GM12878 (cell line): ENCODE measurements around the gene CAB39. TPM values are rescaled to one million over a fixed set of nuclear protein-coding genes. Genes with fewer than 3 reads are reported as not detected.

Experiments used
- ATAC-seq: fragments of 200-7000 bp; cut with Tn5 transposase; 3 replicates; pipeline ENCODE4 v1.9.1; 2020; ENCODE audit warnings: mild to moderate bottlenecking, moderate library complexity
- BruUV-seq: library from RNA; stranded (reverse); fragments of 400-500 nt; replicated peaks from 2 replicates; lab custom pipeline; 2021; lab: Mats Ljungman, UMichigan
- CTCF ChIA-PET: fragments of 300-600 bp; sonication (Branson Sonifier 250); formaldehyde crosslinking; extraction: SDS; loops from one replicate; lab custom pipeline; 2021; ENCODE audit warnings: inconsistent platforms; lab: Yijun Ruan, JAX
- POLR2A ChIA-PET: fragments of 350-600 bp; formaldehyde crosslinking; extraction: SDS; loops from one replicate; lab custom pipeline; 2021; ENCODE audit warnings: inconsistent platforms; lab: Charles Lee
- RAD21 ChIA-PET: fragments of 300-600 bp; sonication (Branson Sonifier 250); formaldehyde crosslinking; loops from one replicate; lab custom pipeline; 2023; ENCODE audit warnings: antibody characterized with exemption; ENCODE audit not compliant: unreplicated experiment; lab: Charles Lee
- SMC1A ChIA-PET: fragments of 300-600 bp; sonication (Branson Sonifier 250); formaldehyde crosslinking; loops from one replicate; lab custom pipeline; 2023; ENCODE audit not compliant: unreplicated experiment, uncharacterized antibody; lab: Charles Lee
- DNase-seq: peaks from one replicate; pipeline ENCODE4 v3.0.0-alpha.2; 2011; ENCODE audit warnings: low read depth, low spot score
- FAIRE-seq: peaks from 3 replicates; lab custom pipeline; 2011; peaks lifted over from hg19 to GRCh38; lab: Jason Lieb, UNC
- H2AFZ ChIP-seq: 2 replicates; pipeline ENCODE4 v1.6.0; 2011; ENCODE audit warnings: low read depth, low read length, control low read depth; ENCODE audit not compliant: control insufficient read depth
- H3K27ac ChIP-seq: 2 replicates; pipeline ENCODE4 v1.5.1; 2011; ENCODE audit warnings: control low read depth; ENCODE audit not compliant: control insufficient read depth, insufficient read depth
- H3K27me3 ChIP-seq, 2 experiments: replicated peaks in 1 of 2; 2 replicates each; pipeline versions ENCODE4 v1.6.0 to v1.6.1; 2011; ENCODE audit warnings: low read length in 1 of 2; ENCODE audit not compliant: control insufficient read depth in 2 of 2, insufficient read depth in 2 of 2
- H3K36me3 ChIP-seq, 2 experiments: 2 replicates each; pipeline ENCODE4 v1.5.1; 2011; ENCODE audit warnings: low read length in 1 of 2; ENCODE audit not compliant: control insufficient read depth in 2 of 2, insufficient read depth in 2 of 2
- H3K4me1 ChIP-seq: 2 replicates; pipeline ENCODE4 v1.6.1; 2011; ENCODE audit warnings: mild to moderate bottlenecking, low read length, moderate library complexity, mixed read lengths; ENCODE audit not compliant: control insufficient read depth, insufficient read depth
- H3K4me2 ChIP-seq: 2 replicates; pipeline ENCODE4 v1.6.0; 2011; ENCODE audit warnings: control low read depth; ENCODE audit not compliant: control insufficient read depth, insufficient read depth
- H3K4me3 ChIP-seq: fragments of 200-600 bp; sonication (generic); 2 replicates; pipeline ENCODE4 v1.5.1; 2016
- H3K79me2 ChIP-seq: 2 replicates; pipeline ENCODE4 v1.6.0; 2011; ENCODE audit warnings: low read length; ENCODE audit not compliant: control insufficient read depth, insufficient read depth
- H3K9ac ChIP-seq: 2 replicates; pipeline ENCODE4 v1.8.0; 2011; ENCODE audit warnings: low read length, control low read depth, mixed read lengths; ENCODE audit not compliant: control insufficient read depth, insufficient read depth
- H3K9me3 ChIP-seq: replicated peaks from 3 replicates; pipeline ENCODE4 v1.5.1; 2011; ENCODE audit warnings: mild to moderate bottlenecking, low read length; ENCODE audit not compliant: control insufficient read depth, insufficient read depth
- H4K20me1 ChIP-seq: 2 replicates; pipeline ENCODE4 v1.6.0; 2011; ENCODE audit not compliant: control insufficient read depth, insufficient read depth
- ASH2L ChIP-seq: fragments of 300-600, 200-600 bp; sonication (generic); IDR thresholded peaks from 2 replicates; pipeline ENCODE4 v1.6.1; 2017; ENCODE audit warnings: low read depth, mild to moderate bottlenecking, borderline replicate concordance
- BHLHE40 ChIP-seq, 2 experiments: fragments of 450-650 bp in 1 of 2; IDR thresholded peaks; 2 replicates each; pipeline ENCODE4 v1.6.1; 2011 to 2017; ENCODE audit warnings: low read depth in 2 of 2, borderline replicate concordance in 1 of 2, improper control_type of control experiment in 1 of 2, low read length in 1 of 2, mild to moderate bottlenecking in 1 of 2
- CBX3 ChIP-seq: fragments of 200-600 bp; sonication (generic); IDR thresholded peaks from 2 replicates; pipeline ENCODE4 v1.6.1; 2016; ENCODE audit warnings: low read depth, borderline replicate concordance
- ELK1 ChIP-seq: IDR thresholded peaks from 2 replicates; pipeline ENCODE4 v1.6.1; 2012; ENCODE audit warnings: low read depth, low read length, improper control_type of control experiment
- EP300 ChIP-seq, 2 experiments: fragments of 150-350 bp in 1 of 2; IDR thresholded peaks; 2 replicates each; pipeline ENCODE4 v1.6.1; 2011 to 2012; ENCODE audit warnings: low read depth in 2 of 2, low read length in 2 of 2, borderline replicate concordance in 1 of 2, improper control_type of control experiment in 1 of 2, inconsistent platforms in 1 of 2; ENCODE audit not compliant: control insufficient read depth in 1 of 2
- MLLT1 ChIP-seq: fragments of 450-650 bp; IDR thresholded peaks from 2 replicates; pipeline ENCODE4 v1.6.1; 2016; ENCODE audit warnings: mild to moderate bottlenecking
- NBN ChIP-seq: fragments of 450-650 bp; IDR thresholded peaks from 2 replicates; pipeline ENCODE4 v1.6.1; 2016
- PBX3 ChIP-seq: IDR thresholded peaks from 2 replicates; pipeline ENCODE4 v1.6.1; 2011; ENCODE audit warnings: mild to moderate bottlenecking, low read depth, low read length, moderate library complexity; ENCODE audit not compliant: insufficient replicate concordance
- TCF3 ChIP-seq: IDR thresholded peaks from 2 replicates; pipeline ENCODE4 v1.6.1; 2012; ENCODE audit warnings: low read depth, mild to moderate bottlenecking, low read length, borderline replicate concordance; ENCODE audit not compliant: insufficient read depth
- ZNF217 ChIP-seq: fragments of 450-650 bp; IDR thresholded peaks from 2 replicates; pipeline ENCODE4 v1.6.1; 2017; ENCODE audit warnings: antibody characterized with exemption, mild to moderate bottlenecking
- WGBS: methylation state at CpG from one replicate; pipeline ENCODE4 v1.1.6; 2016; ENCODE audit warnings: low lambda C conversion rate; ENCODE audit not compliant: insufficient replicate concordance, insufficient coverage; ENCODE audit errors: missing lambda C conversion rate; 5-methylcytosine and 5-hydroxymethylcytosine counted together
- in situ Hi-C: fragments of 300-500 bp; cut with MboI; formaldehyde crosslinking; loops from 9 replicates; pipeline ENCODE4 v1.14.3; 2018; ENCODE audit warnings: mixed read lengths
- intact Hi-C: fragments of 100-400 bp; cut with micrococcal nuclease; formaldehyde crosslinking; loops from one replicate; pipeline ENCODE4 v1.14.2; 2022; ENCODE audit not compliant: unreplicated experiment
- polyA plus RNA-seq, 11 experiments: library from polyadenylated mRNA; depleted of rRNA in 4 of 11; unstranded in 6 of 11; stranded (reverse) in 5 of 11; fragments of >200 nt; fragmentation: Nextera tagmentation in 4 of 11; fragmentation: Illumina TruSeq in 1 of 11; extraction: Ambion mirVana in 4 of 11; extraction: Trizol in 1 of 11; gene quantifications; 1 replicate in 1 of 11; 2 replicates in 10 of 11; pipeline versions ENCODE4 v1.2.1 to v1.2.3, GENCODE V29; 2011 to 2016; ENCODE audit warnings: inconsistent platforms in 2 of 11, missing spikeins in 2 of 11, low read depth in 1 of 11
- total RNA-seq, 4 experiments: library from RNA; depleted of rRNA in 3 of 4; stranded (reverse); fragments of >200 nt in 3 of 4; fragmentation: Illumina TruSeq in 1 of 4; extraction: Trizol in 1 of 4; gene quantifications; 2 replicates each; pipeline versions ENCODE4 v1.2.1 to v1.2.3, GENCODE V29; 2013 to 2021

CAB39 gene
- total and polyA plus RNA-seq, 10 of the 15 experiments (the other 5 are each of a cell fraction or from before 2014, with no cell fraction given): 13.3 to 129 (median 62.9) TPM

- DNase-seq: no peak
- Histone ChIP-seq H3K79me2 (peaks cover 4% of the 10 kb centered on the region), H2AFZ (no peak overlapping the region), H3K36me3 (no peaks in the 10 kb centered on the region), H3K4me2 (no peak overlapping the region), H3K27me3 (no peaks in the 10 kb centered on the region; a peak in 2 of 4 replicates), H3K9me3 (no peaks in the 10 kb centered on the region), H3K4me3 (no peak overlapping the region), H3K4me1 (peaks cover 12% of the 10 kb centered on the region; the same call in 1 of the 2 replicates), H3K9ac (no peak overlapping the region), H3K27ac (no peak overlapping the region), H4K20me1 (no peaks in the 10 kb centered on the region)
- ChIA-PET RAD21 (interaction anchor here (1.0 to 1.1 kb wide), 2 partner anchors 11 to 14 kb away, joined by 3 to 4 read pairs; no protein-coding TSS in a partner anchor), CTCF (interaction anchor here (0.5 to 4.9 kb wide), 7 partner anchors 12 to 124 kb away, joined by 3 to 25 read pairs (median 4); partner anchors contain the start of gene GPR55), POLR2A (no interaction called here), SMC1A (interaction anchor here (1.5 kb wide), 2 partner anchors 33 to 79 kb away, joined by 3 to 4 read pairs; no protein-coding TSS in a partner anchor)
- intact Hi-C loops (no loop called here), in situ Hi-C loops (no loop called here)
- 68% methylated on average over 8 of the region's 8 CpGs for WGBS
- no peak for ATAC-seq
- no TSS peak for BruUV-seq
- no peak for FAIRE-seq
- TF ChIP-seq ASH2L (no peak), BHLHE40 (IDR thresholded peaks at IDR 0.05; ENCODE audit: borderline replicate concordance in 1 of 2, low read depth in 2 of 2, low read length in 1 of 2) (peak in 1 of 2 experiments; percentile 35; a peak in 1 of 4 replicates)
These were observed 150.4 kb downstream of the CAB39 start for GRCh38 chr2:230863031-230863430.

GRCh38 chr2:230863442-230864121, 150.9 kb downstream of the CAB39 start:
- peaks cover 4% of the 10 kb centered on the region for H3K79me2 ChIP-seq
- RAD21 ChIA-PET: interaction anchor here (1.0 to 1.5 kb wide), 5 partner anchors 10 to 39 kb away, joined by 3 to 9 read pairs (median 4); no protein-coding TSS in a partner anchor
- 74% methylated on average over 13 of the region's 13 CpGs for WGBS
- H3K9me3 ChIP-seq: no peaks in the 10 kb centered on the region
- no TSS peak for BruUV-seq
- no peak overlapping the region for H2AFZ ChIP-seq
- SMC1A ChIA-PET: interaction anchor here (1.3 to 1.8 kb wide), 4 partner anchors 9 to 79 kb away, joined by 3 to 5 read pairs (median 4); no protein-coding TSS in a partner anchor
- DNase-seq (no peak), FAIRE-seq (no peak), ATAC-seq (no peak)
- intact Hi-C loops (loop anchor here (2.0 kb wide), 1 partner anchor 31 kb away; no protein-coding TSS in a partner anchor), in situ Hi-C loops (no loop called here)
- H3K27ac ChIP-seq: no peak overlapping the region
- H3K4me2 ChIP-seq: no peak overlapping the region
- POLR2A ChIA-PET: no interaction called here
- CTCF ChIA-PET: interaction anchor here (0.5 to 4.9 kb wide), 10 partner anchors 10 to 124 kb away, joined by 3 to 25 read pairs (median 4); partner anchors contain the start of gene GPR55
- no peaks in the 10 kb centered on the region for H3K36me3 ChIP-seq
- no peaks in the 10 kb centered on the region for H4K20me1 ChIP-seq
- H3K4me1 ChIP-seq: peaks cover 12% of the 10 kb centered on the region; the same call in 1 of the 2 replicates
- no peak overlapping the region for H3K4me3 ChIP-seq
- no peak overlapping the region for H3K9ac ChIP-seq
- no peaks in the 10 kb centered on the region; a peak in 2 of 4 replicates for H3K27me3 ChIP-seq
- no peak for TF ChIP-seq ELK1
- no peak for TF ChIP-seq CBX3
- TF ChIP-seq BHLHE40 (IDR thresholded peaks at IDR 0.05; ENCODE audit: borderline replicate concordance in 1 of 2, low read depth in 2 of 2, low read length in 1 of 2): no peak
- no peak for TF ChIP-seq EP300 (IDR thresholded peaks at IDR 0.05; ENCODE audit: borderline replicate concordance in 1 of 2, control insufficient read depth in 1 of 2, low read depth in 2 of 2, low read length in 2 of 2)
- TF ChIP-seq MLLT1: no peak
- TF ChIP-seq PBX3: no peak
- no peak for TF ChIP-seq ZNF217
- no peak for TF ChIP-seq NBN
- no peak for TF ChIP-seq TCF3
